Kidney (tissue), 14 donors: ENCODE measurements around the gene UNC13C. TPM values are rescaled to one million over a fixed set of nuclear protein-coding genes. Genes with fewer than 3 reads are reported as not detected.

Source experiments
- DNase-seq, 5 donors: peaks; one replicate each; pipeline ENCODE4 v3.0.0-alpha.2; 2013 to 2020
- FAIRE-seq: peaks from 2 replicates; lab custom pipeline; 2012; peaks lifted over from hg19 to GRCh38; lab: Jason Lieb, UNC
- H3K27ac ChIP-seq, 2 donors: one replicate each; pipeline ENCODE4 v1.7.0; 2013; ENCODE audit warnings: low read depth in 2 of 2, low read length in 2 of 2, inconsistent platforms in 1 of 2
- H3K27me3 ChIP-seq: one replicate; pipeline ENCODE4 v1.7.1; 2013; ENCODE audit warnings: low read length, inconsistent platforms; ENCODE audit not compliant: control insufficient read depth, insufficient read depth
- H3K36me3 ChIP-seq, 3 donors: one replicate each; pipeline versions ENCODE4 v1.7.0 to v1.7.1; 2013; ENCODE audit warnings: low read length in 3 of 3, control low read depth in 1 of 3, inconsistent platforms in 1 of 3; ENCODE audit not compliant: insufficient read depth in 3 of 3, control insufficient read depth in 2 of 3
- H3K4me1 ChIP-seq, 3 donors: one replicate each; pipeline versions ENCODE4 v1.7.0 to v1.7.1; 2013; ENCODE audit warnings: low read length in 3 of 3, inconsistent platforms in 1 of 3, low read depth in 1 of 3; ENCODE audit not compliant: control insufficient read depth in 2 of 3, insufficient read depth in 2 of 3
- H3K4me3 ChIP-seq, 3 donors: one replicate each; pipeline versions ENCODE4 v1.7.0 to v1.8.1; 2013; ENCODE audit warnings: low read length in 3 of 3, control low read depth in 1 of 3, inconsistent platforms in 1 of 3
- H3K9ac ChIP-seq, 3 donors: one replicate each; pipeline versions ENCODE4 v1.7.0 to v1.7.1; 2013; ENCODE audit warnings: low read length in 3 of 3, control low read depth in 1 of 3, inconsistent platforms in 1 of 3
- H3K9me3 ChIP-seq, 3 donors: one replicate each; pipeline versions ENCODE4 v1.7.0 to v1.7.1; 2013; ENCODE audit warnings: low read length in 3 of 3, control low read depth in 1 of 3, inconsistent platforms in 1 of 3; ENCODE audit not compliant: control insufficient read depth in 2 of 3, insufficient read depth in 1 of 3
- CTCF ChIP-seq: IDR thresholded peaks from 3 replicates; pipeline ENCODE4 v1.5.1; 2012; ENCODE audit warnings: mild to moderate bottlenecking, moderate library complexity, borderline replicate concordance; ENCODE audit not compliant: insufficient read depth; ENCODE audit errors: extremely low read depth
- intact Hi-C: fragments of 100-400 bp; cut with DNase I; formaldehyde crosslinking; loops from one replicate; pipeline ENCODE4 v1.11.1; 2022
- polyA plus RNA-seq: library from polyadenylated mRNA; stranded (reverse); fragments of 350-450 nt; fragmentation: Illumina TruSeq; extraction: RNeasy Lipid Tissue Mini Kit (QIAGEN cat#74804); gene quantifications from one replicate; pipeline ENCODE4 v1.2.3, GENCODE V29; 2014; ENCODE audit warnings: low read depth, low replicate concordance; ENCODE audit not compliant: insufficient read depth
- total RNA-seq: library from RNA; stranded (reverse); fragmentation: NEBNext Ultra II Directional; extraction: Animal tissue kit (Norgen Biotek cat#: 25700); gene quantifications from one replicate; pipeline ENCODE4 v1.2.1, GENCODE V29; 2021
- donor health status: control.
- donor health status: control.
- donor health status: control.
- donor health status: control.
- donor health status: control.
- donor health status: DM: yes; HTN: yes; CAD: no.
- donor health status: Normal renal cell carcinoma (clear cell type).

UNC13C gene
- total and polyA plus RNA-seq, 2 donors from 2014 or later: 0.19 to 0.45 TPM

- no peak for TF ChIP-seq CTCF
- Histone ChIP-seq H3K27me3 (no peaks in the 10 kb centered on the region), H3K36me3 (no peaks in the 10 kb centered on the region), H3K27ac (no peak overlapping the region), H3K4me1 (no peaks in the 10 kb centered on the region), H3K9ac (no peak overlapping the region), H3K4me3 (no peak overlapping the region), H3K9me3 (no peaks in the 10 kb centered on the region)
- intact Hi-C loops: no loop called here
- FAIRE-seq: no peak
- no peak for DNase-seq
Observed at GRCh38 chr15:54387799-54388198, 409.6 kb downstream of the UNC13C start.

GRCh38 chr15:54388746-54389145, 410.5 kb downstream of the UNC13C start:
- H3K36me3 ChIP-seq: no peaks in the 10 kb centered on the region
- intact Hi-C loops: no loop called here

GRCh38 chr15:54410481-54410880, 432.2 kb downstream of the UNC13C start:
- no peaks in the 10 kb centered on the region for H3K9me3 ChIP-seq
- H3K27me3 ChIP-seq: no peaks in the 10 kb centered on the region
- intact Hi-C loops: no loop called here
- no peak for FAIRE-seq
- DNase-seq: no peak
- H3K4me3 ChIP-seq: no peak overlapping the region
- no peak overlapping the region for H3K27ac ChIP-seq
- no peak overlapping the region for H3K9ac ChIP-seq
- H3K4me1 ChIP-seq: no peaks in the 10 kb centered on the region
- H3K36me3 ChIP-seq: no peaks in the 10 kb centered on the region
- no peak for TF ChIP-seq CTCF

More at GRCh38 chr15:54388746-54389145, 410.5 kb downstream of the UNC13C start:
- H3K9ac ChIP-seq: no peak overlapping the region
- no peak for TF ChIP-seq CTCF
- no peak for FAIRE-seq
- H3K27me3 ChIP-seq: no peaks in the 10 kb centered on the region
- no peak overlapping the region for H3K4me3 ChIP-seq
- H3K9me3 ChIP-seq: no peaks in the 10 kb centered on the region
- no peak overlapping the region for H3K27ac ChIP-seq
- DNase-seq: peak in 2 of 5 donors; percentile 12 to 20
- H3K4me1 ChIP-seq: no peaks in the 10 kb centered on the region

GRCh38 chr15:54424171-54424570, 445.9 kb downstream of the UNC13C start:
- Histone ChIP-seq H3K36me3 (no peaks in the 10 kb centered on the region), H3K4me1 (no peaks in the 10 kb centered on the region), H3K27ac (no peak overlapping the region), H3K27me3 (no peaks in the 10 kb centered on the region), H3K9me3 (peaks cover 0 to 6% (median 0%) of the 10 kb centered on the region in 3 donors), H3K9ac (no peak overlapping the region), H3K4me3 (no peak overlapping the region)
- intact Hi-C loops: no loop called here
- DNase-seq: no peak
- FAIRE-seq: no peak
- TF ChIP-seq CTCF: no peak
